SHP77 (cell line): ENCODE results near the gene PPP2R2C.

Experiments
- DNase-seq, 2 experiments: peaks; one replicate each; lab custom pipeline; 2025; lab: John Stamatoyannopoulos, UW

The PPP2R2C gene

GRCh38 chr4:6307230-6307629 is 165.2 kb downstream of the PPP2R2C start:
- DNase-seq: no peak

- no peak for DNase-seq
These were observed 166.1 kb downstream of the PPP2R2C start for GRCh38 chr4:6306299-6306698.

DNA sequence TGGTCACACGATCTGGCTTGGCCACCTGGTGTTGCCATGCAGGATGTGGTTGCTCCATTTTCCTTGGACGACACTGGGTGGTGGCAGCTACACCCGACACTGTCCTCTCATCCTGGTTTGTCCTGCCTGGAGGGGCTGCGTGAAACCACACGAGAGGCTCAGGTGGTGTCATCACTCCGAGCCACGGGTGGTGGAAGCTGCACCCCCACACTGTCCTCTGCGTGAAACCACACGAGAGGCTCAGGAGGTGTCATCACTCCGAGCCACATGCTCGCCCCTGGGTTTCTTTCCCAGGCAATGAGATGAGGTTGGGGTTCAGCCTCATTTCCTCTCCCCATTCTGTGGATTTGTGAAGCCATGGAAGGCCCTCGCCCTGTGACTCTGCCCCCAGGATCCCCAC is 168.5 kb downstream of the PPP2R2C start:
- DNase-seq: no peak

DNA sequence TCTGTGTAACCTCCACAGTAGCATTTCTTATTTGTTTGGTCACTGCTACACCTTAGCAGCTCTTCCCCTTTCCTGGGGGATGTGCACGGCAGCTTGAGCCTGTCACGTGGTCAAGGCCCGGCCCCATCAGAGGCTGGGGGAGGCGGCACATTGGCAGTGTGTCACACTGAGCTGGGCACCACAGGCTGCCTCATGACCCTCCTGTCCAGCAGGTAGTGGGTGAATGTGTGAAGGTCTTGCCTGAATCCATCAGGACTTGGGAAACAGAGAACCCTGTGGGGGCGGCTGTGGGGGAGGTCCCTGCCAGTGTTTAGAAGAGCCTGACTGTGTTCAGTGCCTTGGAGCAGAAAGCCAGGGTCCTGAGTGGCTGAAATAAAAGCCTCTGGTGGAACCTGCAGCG is 169.5 kb downstream of the PPP2R2C start:
- DNase-seq: no peak

GRCh38 chr4:6301732-6302442 is 170.5 kb downstream of the PPP2R2C start:
- no peak for DNase-seq

DNA sequence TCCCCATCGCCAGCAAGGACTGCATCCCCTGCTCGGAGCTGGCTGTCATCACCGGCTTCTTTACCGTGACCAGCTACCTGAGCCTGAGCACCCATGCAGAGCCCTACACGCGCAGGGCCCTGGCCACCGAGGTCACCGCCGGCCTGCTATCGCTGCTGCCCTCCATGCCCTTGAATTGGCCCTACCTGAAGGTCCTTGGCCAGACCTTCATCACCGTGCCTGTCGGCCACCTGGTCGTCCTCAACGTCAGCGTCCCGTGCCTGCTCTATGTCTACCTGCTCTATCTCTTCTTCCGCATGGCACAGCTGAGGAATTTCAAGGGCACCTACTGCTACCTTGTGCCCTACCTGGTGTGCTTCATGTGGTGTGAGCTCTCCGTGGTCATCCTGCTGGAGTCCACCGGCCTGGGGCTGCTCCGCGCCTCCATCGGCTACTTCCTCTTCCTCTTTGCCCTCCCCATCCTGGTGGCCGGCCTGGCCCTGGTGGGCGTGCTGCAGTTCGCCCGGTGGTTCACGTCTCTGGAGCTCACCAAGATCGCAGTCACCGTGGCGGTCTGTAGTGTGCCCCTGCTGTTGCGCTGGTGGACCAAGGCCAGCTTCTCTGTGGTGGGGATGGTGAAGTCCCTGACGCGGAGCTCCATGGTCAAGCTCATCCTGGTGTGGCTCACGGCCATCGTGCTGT is 171.2 kb downstream of the PPP2R2C start:
- no peak for DNase-seq

- no peak for DNase-seq
These were observed 172.1 kb downstream of the PPP2R2C start for GRCh38 chr4:6300359-6300758.

DNA sequence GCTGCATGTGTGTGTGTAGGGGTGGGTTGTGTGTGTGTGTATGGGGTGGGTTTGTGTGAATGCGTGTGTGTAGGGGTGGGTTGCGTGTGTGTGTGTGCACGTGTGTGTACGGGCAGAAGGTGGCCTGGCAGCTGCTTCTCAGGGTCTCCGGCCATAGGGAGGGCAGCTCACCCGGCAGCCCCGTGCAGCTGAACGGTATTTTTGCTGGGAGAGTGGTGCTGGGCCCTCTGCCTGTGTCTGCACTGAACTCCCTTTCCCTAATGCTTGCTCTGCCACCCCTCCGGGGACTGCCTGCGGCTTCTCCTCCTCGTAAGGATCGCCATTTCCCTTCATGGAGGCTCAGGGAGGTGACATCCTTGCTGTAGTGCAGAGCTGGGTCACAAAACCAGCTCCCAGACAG is 172.5 kb downstream of the PPP2R2C start:
- DNase-seq: no peak

- no peak for DNase-seq
These were observed 173.6 kb downstream of the PPP2R2C start for GRCh38 chr4:6298852-6299251.

- peak; percentile 10 to 73 for DNase-seq
These were observed 174.4 kb downstream of the PPP2R2C start for GRCh38 chr4:6298035-6298434.

- DNase-seq: no peak
These were observed 175.1 kb downstream of the PPP2R2C start for GRCh38 chr4:6297266-6297815.

DNA sequence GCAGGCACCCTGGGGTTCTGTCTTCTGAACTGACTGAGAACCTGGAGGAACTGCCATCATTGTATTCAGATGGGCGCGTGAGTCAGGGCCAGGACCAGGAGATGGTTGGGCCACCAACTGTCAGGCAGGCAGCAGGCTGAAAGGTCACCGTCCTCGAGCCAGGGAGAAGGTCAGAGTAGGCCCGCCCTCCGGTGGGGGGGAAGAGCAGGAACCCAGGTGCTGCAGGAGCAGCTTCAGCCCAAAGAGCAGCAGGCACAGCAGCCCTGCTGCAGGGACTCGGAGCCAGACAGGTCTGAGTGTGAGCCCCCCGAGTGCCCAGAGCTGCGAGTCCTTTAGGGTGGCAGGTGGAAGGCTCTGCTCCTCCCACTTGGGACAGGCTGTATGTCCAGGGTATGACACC is 176.4 kb downstream of the PPP2R2C start:
- DNase-seq: no peak

DNA sequence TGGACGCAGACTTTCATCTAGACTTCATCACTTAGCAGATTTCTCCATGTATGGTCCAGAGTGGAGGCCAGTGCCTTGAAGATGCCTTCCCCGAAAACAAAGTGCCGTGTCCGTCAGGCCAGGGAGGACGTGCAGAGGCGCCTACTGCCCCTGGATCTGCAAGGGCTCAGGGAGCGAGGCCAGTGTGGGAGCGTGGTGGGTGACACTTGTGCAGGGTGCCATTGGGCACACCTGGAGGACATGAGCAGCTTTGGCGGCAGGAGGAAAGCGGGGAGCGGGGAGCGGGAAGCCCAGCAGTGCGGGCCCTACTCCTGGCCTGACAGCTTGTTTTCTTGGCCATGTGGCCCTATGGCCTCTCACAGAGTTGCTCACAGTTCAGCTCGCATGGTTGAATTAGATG is 176.9 kb downstream of the PPP2R2C start:
- DNase-seq: no peak

GRCh38 chr4:6294705-6295421 is 177.6 kb downstream of the PPP2R2C start:
- DNase-seq: no peak

- DNase-seq: no peak
These were observed 178.8 kb downstream of the PPP2R2C start for GRCh38 chr4:6293661-6294060.

DNA sequence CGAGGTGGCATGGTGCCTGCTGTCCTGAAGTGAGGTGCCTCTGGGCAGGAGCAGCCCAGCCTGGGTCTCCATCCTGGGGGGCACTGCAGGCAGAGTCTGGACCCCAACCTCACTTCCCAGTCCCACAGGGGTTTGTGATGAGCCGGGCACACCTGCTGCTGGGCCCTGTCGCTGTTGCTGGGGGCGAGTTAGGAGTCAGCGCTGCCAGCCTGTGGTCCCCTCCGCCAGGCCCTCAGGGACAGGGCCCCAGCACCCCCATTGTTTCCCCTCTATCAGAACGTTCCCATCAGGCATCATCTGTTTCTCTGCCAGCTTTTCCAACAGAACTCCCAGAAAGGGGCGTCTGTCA is 179.3 kb downstream of the PPP2R2C start:
- no peak for DNase-seq

- DNase-seq: no peak
These were observed 179.9 kb downstream of the PPP2R2C start for GRCh38 chr4:6292376-6293096.

DNA sequence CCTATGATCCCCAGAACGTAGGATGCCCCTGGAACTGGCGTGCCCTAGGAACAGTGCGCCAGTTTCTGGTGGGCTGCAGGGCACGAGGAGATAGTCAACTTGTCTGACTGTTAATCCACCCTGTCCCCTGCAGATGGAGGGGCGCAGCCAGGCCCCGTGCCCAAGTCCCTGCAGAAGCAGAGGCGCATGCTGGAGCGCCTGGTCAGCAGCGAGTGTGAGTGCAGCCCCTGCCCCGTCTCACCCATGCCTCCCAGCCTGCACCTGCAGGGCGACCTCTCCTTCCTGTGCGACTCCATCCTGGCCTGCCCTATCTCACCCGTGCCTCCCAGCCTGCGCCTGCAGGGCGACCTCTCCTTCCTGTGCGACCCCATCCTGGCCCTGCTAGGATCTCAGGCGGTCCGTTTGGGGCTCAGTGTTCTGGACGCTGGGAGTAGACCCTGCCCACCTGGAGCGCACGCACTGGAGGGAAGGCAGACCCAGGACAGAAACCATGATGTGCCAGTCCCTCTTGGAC is 180.6 kb downstream of the PPP2R2C start:
- DNase-seq: no peak

- DNase-seq: no peak
These were observed 181.5 kb downstream of the PPP2R2C start for GRCh38 chr4:6290769-6291547.

DNA sequence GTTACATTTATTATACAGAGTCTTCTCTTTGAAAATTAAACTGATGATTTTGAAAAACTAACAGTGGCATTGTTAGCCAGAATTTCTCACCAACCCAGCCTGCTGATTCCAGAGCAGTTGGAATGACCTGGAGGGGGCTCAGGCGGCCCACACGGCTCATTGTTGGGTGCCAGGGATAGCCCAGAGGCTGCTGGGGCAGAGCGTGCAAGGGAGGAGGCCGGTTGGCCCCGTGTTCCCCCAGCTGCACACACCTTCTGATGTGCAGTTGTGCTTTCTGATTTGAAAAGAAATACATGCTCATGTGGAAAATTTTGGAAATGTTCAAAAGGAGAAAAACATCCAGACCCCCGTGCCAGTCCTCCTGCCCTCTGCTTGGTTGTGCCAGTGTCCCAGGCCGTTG is 182.2 kb downstream of the PPP2R2C start:
- DNase-seq: no peak

- DNase-seq: no peak
These were observed 183.5 kb downstream of the PPP2R2C start for GRCh38 chr4:6288871-6289270.
